Large intestine (tissue), 3 donors: Measurements from ENCODE around the gene BIRC5. TPM values are rescaled to one million over a fixed set of nuclear protein-coding genes. Genes with fewer than 3 reads are reported as not detected.
A peak's percentile ranks its signal among the peaks of the same experiment; 100 is the strongest.

ENCODE experiments used
- DNase-seq, 2 donors: peaks; one replicate each; pipeline versions ENCODE4 v3.0.0 to v3.0.0-alpha.2; 2013
- H3K27ac ChIP-seq: one replicate; pipeline ENCODE4 v1.5.1; 2013; ENCODE audit warnings: low read length
- H3K27me3 ChIP-seq: 2 replicates; pipeline ENCODE4 v1.6.1; 2013; ENCODE audit warnings: low read length; ENCODE audit not compliant: control insufficient read depth, insufficient read depth
- H3K36me3 ChIP-seq: 2 replicates; pipeline ENCODE4 v1.6.1; 2013; ENCODE audit warnings: low read length; ENCODE audit not compliant: control insufficient read depth, insufficient read depth
- H3K4me1 ChIP-seq: one replicate; pipeline ENCODE4 v1.6.1; 2013; ENCODE audit warnings: low read length; ENCODE audit not compliant: control insufficient read depth, insufficient read depth
- H3K4me3 ChIP-seq: one replicate; pipeline ENCODE4 v1.5.1; 2013; ENCODE audit warnings: low read length
- H3K9me3 ChIP-seq: one replicate; pipeline ENCODE4 v1.6.1; 2013; ENCODE audit warnings: mild to moderate bottlenecking, low read depth, low read length, moderate library complexity; ENCODE audit not compliant: control insufficient read depth
- WGBS: methylation state at CpG from one replicate; pipeline ENCODE4 v1.1.5; 2013; ENCODE audit warnings: low lambda C conversion rate; ENCODE audit not compliant: insufficient coverage; 5-methylcytosine and 5-hydroxymethylcytosine counted together
- polyA plus RNA-seq: library from polyadenylated mRNA; unstranded; fragments of 120-200 nt; gene quantifications from one replicate; pipeline ENCODE4 v1.2.1, GENCODE V29; 2013

The BIRC5 gene
- polyA plus RNA-seq, 1 donor, result 13.8 TPM

DNA sequence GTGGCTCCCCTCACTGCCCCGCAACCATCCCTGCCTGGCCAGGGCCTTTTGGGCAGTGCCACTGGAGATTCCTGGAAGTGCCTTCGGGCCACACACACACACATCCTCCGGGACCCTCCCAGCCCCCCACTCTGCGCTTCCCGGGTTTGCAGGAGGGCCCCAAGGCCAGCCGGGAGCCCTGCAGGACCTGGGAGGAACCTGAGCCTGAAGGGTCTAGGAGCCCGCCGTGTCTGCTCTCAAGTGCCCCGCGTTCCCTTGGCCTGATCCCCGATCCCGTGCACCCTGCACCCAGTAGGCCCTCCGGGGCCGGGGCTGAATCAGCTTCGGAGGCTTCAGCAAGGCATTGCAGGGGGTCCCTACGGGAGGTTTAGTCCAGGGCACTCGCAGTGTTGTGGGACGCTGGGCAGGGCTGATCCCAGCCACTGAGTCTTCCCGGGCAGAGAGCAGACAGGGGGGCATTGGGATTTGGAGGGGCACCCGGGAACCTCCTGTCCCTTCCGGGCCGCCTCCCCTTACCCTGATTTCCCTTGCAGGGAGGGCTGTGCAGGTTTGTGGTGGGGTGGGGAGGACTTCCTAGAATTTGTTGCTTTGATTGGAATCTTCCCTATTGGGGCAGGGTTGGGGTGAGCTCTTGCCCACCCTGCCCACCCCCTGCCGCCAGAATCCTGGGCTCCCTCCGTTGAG, 54.3 kb downstream of the BIRC5 start:
- no peaks in the 10 kb centered on the region for H3K36me3 ChIP-seq
- no peaks in the 10 kb centered on the region for H3K27me3 ChIP-seq
- no peaks in the 10 kb centered on the region for H3K9me3 ChIP-seq
- DNase-seq, result peak in 1 of 2 donors; percentile 11
- peaks cover 58% of the 10 kb centered on the region for H3K4me1 ChIP-seq
- WGBS, result no CpG with 5 or more reads among the region's 24 CpGs
- H3K4me3 ChIP-seq, result no peak overlapping the region
- no peak overlapping the region for H3K27ac ChIP-seq

DNA sequence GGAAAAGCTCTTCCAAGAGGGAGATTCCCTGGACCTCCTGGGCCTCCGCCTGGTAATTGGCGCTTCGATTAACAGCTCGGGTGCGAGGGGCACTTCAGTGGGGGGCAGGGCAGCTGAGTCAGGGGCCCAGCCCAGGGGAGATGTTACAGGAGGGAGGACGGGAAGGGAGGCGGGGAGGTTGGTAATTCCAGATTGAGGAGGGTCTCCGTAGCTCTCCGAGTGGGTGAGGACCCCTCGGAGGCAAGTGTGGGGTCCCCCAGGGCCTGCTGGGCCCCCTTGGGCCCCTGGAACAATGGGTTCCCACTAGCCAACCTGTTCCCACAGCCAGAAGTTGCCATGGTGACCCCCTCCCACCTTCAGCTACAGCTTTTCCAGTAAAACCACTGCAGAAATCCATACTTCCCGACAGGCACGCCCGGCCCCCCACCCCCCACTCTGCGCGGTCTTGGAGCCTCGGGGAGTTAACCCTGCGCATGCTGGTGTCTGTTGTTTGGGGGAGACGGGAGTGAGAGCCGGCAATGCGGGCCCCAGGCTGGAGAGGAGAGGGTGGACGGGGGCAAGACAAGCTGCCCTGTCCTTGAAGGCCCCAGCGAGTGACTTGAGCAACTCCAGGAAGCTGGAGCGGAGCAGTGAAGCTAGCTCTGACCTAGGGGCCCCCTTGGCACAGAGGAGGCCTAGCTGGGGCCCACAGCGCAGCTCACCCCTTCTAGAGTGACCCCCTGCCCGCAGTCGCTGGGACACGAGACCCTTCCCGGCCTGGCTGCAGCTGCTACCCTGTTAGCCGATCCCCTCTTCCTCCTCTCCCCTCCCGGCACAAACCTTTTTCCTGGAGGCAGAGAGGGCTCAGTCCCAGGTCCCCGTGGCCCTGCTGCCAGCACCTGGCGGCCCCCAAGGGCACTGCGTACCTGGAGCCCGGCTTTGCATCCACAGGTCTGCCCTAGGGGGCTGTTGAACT, 55.2 kb downstream of the BIRC5 start:
- DNase-seq, result peak; percentile 70 to 85
- Histone ChIP-seq H3K4me1 (peaks cover 56% of the 10 kb centered on the region), H3K4me3 (peak overlapping the region; percentile 8), H3K36me3 (no peaks in the 10 kb centered on the region), H3K27ac (peak overlapping the region; percentile 37), H3K27me3 (no peaks in the 10 kb centered on the region), H3K9me3 (no peaks in the 10 kb centered on the region)
- no CpG with 5 or more reads among the region's 34 CpGs for WGBS

DNA sequence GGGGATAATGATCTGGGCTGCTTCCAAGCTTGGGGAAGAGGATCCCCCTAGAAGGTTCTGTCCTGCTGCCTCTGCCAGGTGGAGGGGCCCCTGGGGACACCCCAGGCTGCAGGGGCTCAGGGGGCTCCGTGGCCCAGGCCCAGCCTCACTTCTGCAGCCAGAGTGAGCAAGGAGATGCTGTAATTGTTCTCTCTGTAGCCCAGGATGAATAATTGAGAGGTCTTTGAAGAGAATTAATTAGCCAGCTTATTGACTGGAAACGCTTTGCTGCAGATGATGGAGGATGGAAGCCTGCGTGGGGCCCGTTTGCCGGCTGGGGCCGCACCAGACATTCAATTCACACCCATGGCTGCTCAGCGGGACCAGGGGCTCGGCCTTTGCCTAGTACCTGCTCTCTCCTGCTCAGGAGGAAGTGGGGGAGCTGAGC, 55.9 kb downstream of the BIRC5 start:
- DNase-seq, result no peak
- no peak overlapping the region for H3K4me3 ChIP-seq
- no peak overlapping the region for H3K27ac ChIP-seq
- H3K27me3 ChIP-seq, result no peaks in the 10 kb centered on the region
- no CpG with 5 or more reads among the region's 8 CpGs for WGBS
- peaks cover 56% of the 10 kb centered on the region for H3K4me1 ChIP-seq
- H3K9me3 ChIP-seq, result no peaks in the 10 kb centered on the region
- no peaks in the 10 kb centered on the region for H3K36me3 ChIP-seq

- Histone ChIP-seq H3K4me3 (no peak overlapping the region), H3K4me1 (peaks cover 56% of the 10 kb centered on the region), H3K36me3 (no peaks in the 10 kb centered on the region), H3K27me3 (no peaks in the 10 kb centered on the region), H3K27ac (no peak overlapping the region), H3K9me3 (no peaks in the 10 kb centered on the region)
- WGBS, result 60% methylated on average over 1 of the region's 12 CpGs
- no peak for DNase-seq
Measured at GRCh38 chr17:78271419-78272170, 57.5 kb downstream of the BIRC5 start.

GRCh38 chr17:78272181-78272913, 58.3 kb downstream of the BIRC5 start:
- DNase-seq, result peak; percentile 96 to 98
- Histone ChIP-seq H3K9me3 (no peaks in the 10 kb centered on the region), H3K27me3 (no peaks in the 10 kb centered on the region), H3K4me3 (no peak overlapping the region), H3K27ac (peak overlapping the region; percentile 83), H3K36me3 (no peaks in the 10 kb centered on the region), H3K4me1 (peaks cover 56% of the 10 kb centered on the region)
- no CpG with 5 or more reads among the region's 17 CpGs for WGBS

- Histone ChIP-seq H3K27ac (peak overlapping the region; percentile 83), H3K27me3 (no peaks in the 10 kb centered on the region), H3K4me3 (no peak overlapping the region), H3K36me3 (no peaks in the 10 kb centered on the region), H3K9me3 (no peaks in the 10 kb centered on the region), H3K4me1 (peaks cover 51% of the 10 kb centered on the region)
- no peak for DNase-seq
- no CpG with 5 or more reads among the region's 7 CpGs for WGBS
Measured at GRCh38 chr17:78272914-78273258, 58.8 kb downstream of the BIRC5 start.

- WGBS, result no CpG with 5 or more reads among the region's 6 CpGs
- DNase-seq, result no peak
- H3K4me1 ChIP-seq, result peaks cover 47% of the 10 kb centered on the region
Measured at GRCh38 chr17:78273813-78274212, 59.8 kb downstream of the BIRC5 start.

More at GRCh38 chr17:78273813-78274212, 59.8 kb downstream of the BIRC5 start:
- Histone ChIP-seq H3K4me3 (no peak overlapping the region), H3K27ac (no peak overlapping the region), H3K36me3 (no peaks in the 10 kb centered on the region), H3K27me3 (no peaks in the 10 kb centered on the region), H3K9me3 (no peaks in the 10 kb centered on the region)

Other genes starting within 250 kb of the BIRC5 start
- 69.9 TPM for gene TMC6, start 85.5 kb upstream of the BIRC5 start, polyA plus RNA-seq
- gene TMC8, start 83.5 kb upstream of the BIRC5 start, polyA plus RNA-seq, result 7.6 TPM
- gene C17orf99, start 67.9 kb upstream of the BIRC5 start, polyA plus RNA-seq, result 250 TPM
- gene SYNGR2, start 45.7 kb upstream of the BIRC5 start, polyA plus RNA-seq, result 156 TPM
- 19.7 TPM for gene TK1, start 27.2 kb upstream of the BIRC5 start, polyA plus RNA-seq
- gene AFMID, start 26.9 kb upstream of the BIRC5 start, polyA plus RNA-seq, result 50.8 TPM
- gene TMEM235, start 17.4 kb downstream of the BIRC5 start, polyA plus RNA-seq, result 0.10 TPM
- 49.6 TPM for gene SOCS3, start 145.8 kb downstream of the BIRC5 start, polyA plus RNA-seq
- gene PGS1, start 164.4 kb downstream of the BIRC5 start, polyA plus RNA-seq, result 40.6 TPM